Heart right ventricle (tissue), 16 donors: ENCODE results near the gene PPARG. TPM values are rescaled to one million over a fixed set of nuclear protein-coding genes. Genes with fewer than 3 reads are reported as not detected.
"Not testable (repeated sequence)": the region's sequence is repeated elsewhere in the genome, so short reads cannot be mapped to it uniquely, and the experiment has no call there.

Source experiments
- ATAC-seq, 8 donors: fragments of 200-7000 bp; cut with Tn5 transposase; one replicate each; pipeline ENCODE4 v1.9.1; 2020; ENCODE audit warnings: mild to moderate bottlenecking in 8 of 8, moderate library complexity in 8 of 8, moderate number of reproducible peaks in 1 of 8
- DNase-seq, 2 donors: peaks; one replicate each; pipeline ENCODE4 v3.0.0-alpha.2; 2020
- H3K27ac ChIP-seq, 10 donors: fragments of 200-600 bp; sonication (generic) in 2 of 10; one replicate each; pipeline versions ENCODE4 v1.5.0 to v1.8.0; 2020 to 2022; ENCODE audit warnings: mild to moderate bottlenecking in 3 of 10
- H3K27me3 ChIP-seq, 7 donors: fragments of 200-600 bp; one replicate each; pipeline ENCODE4 v1.8.0; 2021 to 2022; ENCODE audit warnings: mild to moderate bottlenecking in 2 of 7
- H3K36me3 ChIP-seq, 9 donors: fragments of 200-600 bp; sonication (generic) in 1 of 9; one replicate each; pipeline versions ENCODE4 v1.5.0 to v1.8.0; 2020 to 2022; ENCODE audit warnings: mild to moderate bottlenecking in 2 of 9
- H3K4me1 ChIP-seq, 9 donors: fragments of 200-600 bp; sonication (generic) in 1 of 9; one replicate each; pipeline versions ENCODE4 v1.5.0 to v1.8.0; 2020 to 2022; ENCODE audit warnings: mild to moderate bottlenecking in 4 of 9
- H3K4me3 ChIP-seq, 10 donors: fragments of 200-600 bp; sonication (generic) in 2 of 10; one replicate each; pipeline versions ENCODE4 v1.5.0 to v1.8.0; 2020 to 2022; ENCODE audit warnings: mild to moderate bottlenecking in 7 of 10, moderate library complexity in 2 of 10
- H3K9me3 ChIP-seq, 11 donors: fragments of 200-600 bp in 10 of 11; sonication (generic) in 2 of 11; one replicate each; pipeline versions ENCODE4 v1.5.0 to v1.8.0; 2013 to 2022; ENCODE audit warnings: mild to moderate bottlenecking in 2 of 11, control low read depth in 1 of 11, moderate library complexity in 1 of 11
- WGBS, 2 donors: extraction: QIAGEN DNeasy Blood & Tissue Kit; methylation state at CpG; one replicate each; pipeline ENCODE4 v1.1.7; 2013; ENCODE audit warnings: inconsistent platforms in 1 of 2; 5-methylcytosine and 5-hydroxymethylcytosine counted together
- intact Hi-C, 10 donors: fragments of 100-400 bp; cut with DNase I; formaldehyde crosslinking; loops; one replicate each; pipeline versions ENCODE4 v1.11.1 to v1.14.2; 2022
- polyA plus RNA-seq, 2 donors: library from polyadenylated mRNA; stranded (reverse); fragments of 200-250 nt; gene quantifications; one replicate each; pipeline ENCODE4 v1.2.3, GENCODE V29; 2013
- total RNA-seq, 10 donors: library from RNA; stranded (reverse); fragmentation: NEBNext Ultra II Directional in 3 of 10; extraction: Animal tissue kit (Norgen Biotek cat#: 25700) in 3 of 10; gene quantifications; one replicate each; pipeline versions ENCODE4 v1.2.1 to v1.2.4, GENCODE V29; 2021 to 2023
- TF ChIP-seq, protein P1 (sequence below), 9 donors: fragments of 200-600 bp; sonication (generic) in 2 of 9; IDR thresholded peaks; one replicate each; pipeline versions ENCODE4 v1.5.0 to v1.8.0; 2021 to 2022; ENCODE audit warnings: antibody characterized with exemption in 9 of 9, mild to moderate bottlenecking in 5 of 9, moderate library complexity in 1 of 9
- donor health status: Arrhythmogenic right ventricular cardiomyopathy.
- donor health status: ischemic (EF 13 %, LVEDD 7.1; RV severe dilation, severe dysfunction).
- donor health status: healthy with polysubstance abuse.
- donor health status: DM: no; HTN: yes; CAD: no.
- donor health status: DM: no; HTN: no; CAD: no.
- donor health status: ischemic (EF 25% LVEDD 6.9; RV normal size, moderate dysfunction).
- donor health status: ischemic (EF 25% LVEDD 5.7; RV mildly dilated, moderate dysfunction).
- donor health status: healthy.
- donor health status: DM: yes; HTN: yes; CAD: no.
- donor health status: Ischemic cardiomyopathy.
- donor health status: ischemic (EF 35%, LVEDD 5.7; RV mildly dilated, moderate dysfunction).
- donor health status: nonischemic (EF 11% LVEDD 7.7; RV severe dilation, severe dysfunction).
- donor health status: DM: yes; HTN: yes; CAD: no.
- donor health status: PGD.
- donor health status: ischemic (EF 29% LVEDD 5.4; RV normal size, mild dysfunction).
- donor health status: nonischemic (EF 23%, LVEDD 6.1; RV moderate dilation, normal function).

Gene PPARG
- total and polyA plus RNA-seq, 12 donors: 10.8 to 31.5 (median 14.6) TPM

DNA sequence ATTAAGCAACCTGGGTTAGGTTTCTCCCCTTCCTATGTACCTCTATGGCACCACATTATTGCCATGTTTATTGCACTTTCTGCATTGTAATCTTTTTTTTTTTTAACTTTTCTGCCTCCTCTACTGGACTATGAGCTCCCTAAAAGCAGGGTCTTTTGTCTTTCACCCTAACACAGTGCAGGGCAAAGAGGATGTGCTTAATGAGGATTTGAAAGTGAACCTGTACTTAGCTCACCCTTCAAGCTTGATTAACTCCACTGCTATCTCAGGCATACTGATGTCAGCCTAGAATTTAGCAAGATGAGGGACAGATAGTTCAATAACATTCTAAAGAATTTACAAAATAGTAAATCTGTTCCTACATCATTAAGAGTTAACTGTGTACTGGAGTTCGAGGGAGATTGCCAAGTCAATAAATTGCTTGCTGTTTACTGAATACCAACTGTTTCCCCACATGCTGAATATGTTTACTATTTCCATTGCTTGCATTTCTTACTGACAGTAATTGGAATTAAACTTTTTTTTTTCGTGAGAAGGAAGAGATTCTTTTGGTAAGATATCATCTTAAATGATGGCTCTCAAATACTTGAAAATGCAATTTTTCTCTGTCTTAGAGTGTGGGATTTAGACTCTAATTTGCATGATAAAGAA lies 15.7 kb upstream of the PPARG start:
- no peaks in the 10 kb centered on the region for H3K36me3 ChIP-seq
- no peak for ATAC-seq
- intact Hi-C loops: loop anchor here in 1 of 10 donors (10.0 kb wide), 1 partner anchor 202 kb away; no protein-coding TSS in a partner anchor
- no peaks in the 10 kb centered on the region for H3K27me3 ChIP-seq
- peaks cover 0 to 12% (median 0%) of the 10 kb centered on the region in 9 donors for H3K4me1 ChIP-seq
- DNase-seq: no peak
- no peak overlapping the region for H3K4me3 ChIP-seq
- WGBS, 2 donors: 72 to 75% methylated on average over 2 of the region's 2 CpGs
- no peaks in the 10 kb centered on the region for H3K9me3 ChIP-seq
- no peak overlapping the region for H3K27ac ChIP-seq
- TF ChIP-seq, protein P1, sequence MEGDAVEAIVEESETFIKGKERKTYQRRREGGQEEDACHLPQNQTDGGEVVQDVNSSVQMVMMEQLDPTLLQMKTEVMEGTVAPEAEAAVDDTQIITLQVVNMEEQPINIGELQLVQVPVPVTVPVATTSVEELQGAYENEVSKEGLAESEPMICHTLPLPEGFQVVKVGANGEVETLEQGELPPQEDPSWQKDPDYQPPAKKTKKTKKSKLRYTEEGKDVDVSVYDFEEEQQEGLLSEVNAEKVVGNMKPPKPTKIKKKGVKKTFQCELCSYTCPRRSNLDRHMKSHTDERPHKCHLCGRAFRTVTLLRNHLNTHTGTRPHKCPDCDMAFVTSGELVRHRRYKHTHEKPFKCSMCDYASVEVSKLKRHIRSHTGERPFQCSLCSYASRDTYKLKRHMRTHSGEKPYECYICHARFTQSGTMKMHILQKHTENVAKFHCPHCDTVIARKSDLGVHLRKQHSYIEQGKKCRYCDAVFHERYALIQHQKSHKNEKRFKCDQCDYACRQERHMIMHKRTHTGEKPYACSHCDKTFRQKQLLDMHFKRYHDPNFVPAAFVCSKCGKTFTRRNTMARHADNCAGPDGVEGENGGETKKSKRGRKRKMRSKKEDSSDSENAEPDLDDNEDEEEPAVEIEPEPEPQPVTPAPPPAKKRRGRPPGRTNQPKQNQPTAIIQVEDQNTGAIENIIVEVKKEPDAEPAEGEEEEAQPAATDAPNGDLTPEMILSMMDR (IDR thresholded peaks at IDR 0.05): no peak

GRCh38 chr3:12275974-12276650 lies 12.8 kb upstream of the PPARG start:
- Histone ChIP-seq H3K27ac (no peak overlapping the region), H3K4me3 (no peak overlapping the region), H3K27me3 (no peaks in the 10 kb centered on the region), H3K9me3 (no peaks in the 10 kb centered on the region), H3K36me3 (no peaks in the 10 kb centered on the region), H3K4me1 (peaks cover 0 to 7% (median 0%) of the 10 kb centered on the region in 9 donors)
- ATAC-seq (no peak), DNase-seq (no peak)
- intact Hi-C loops: loop anchor here in 1 of 10 donors (10.0 kb wide), 1 partner anchor 199 kb away; no protein-coding TSS in a partner anchor
- 71 to 72% methylated on average over 3 of the region's 3 CpGs for WGBS, 2 donors
- TF ChIP-seq, protein P1 (IDR thresholded peaks at IDR 0.05): no peak

GRCh38 chr3:12276827-12277226 lies 12.0 kb upstream of the PPARG start:
- H3K9me3 ChIP-seq, H3K27me3 ChIP-seq, H3K36me3 ChIP-seq, H3K27ac ChIP-seq, H3K4me1 ChIP-seq, ATAC-seq, DNase-seq, H3K4me3 ChIP-seq: not testable (repeated sequence)
- WGBS, 2 donors: 90% methylated on average over 5 of the region's 5 CpGs
- intact Hi-C loops: loop anchor here in 1 of 10 donors (10.0 kb wide), 1 partner anchor 198 kb away; no protein-coding TSS in a partner anchor

DNA sequence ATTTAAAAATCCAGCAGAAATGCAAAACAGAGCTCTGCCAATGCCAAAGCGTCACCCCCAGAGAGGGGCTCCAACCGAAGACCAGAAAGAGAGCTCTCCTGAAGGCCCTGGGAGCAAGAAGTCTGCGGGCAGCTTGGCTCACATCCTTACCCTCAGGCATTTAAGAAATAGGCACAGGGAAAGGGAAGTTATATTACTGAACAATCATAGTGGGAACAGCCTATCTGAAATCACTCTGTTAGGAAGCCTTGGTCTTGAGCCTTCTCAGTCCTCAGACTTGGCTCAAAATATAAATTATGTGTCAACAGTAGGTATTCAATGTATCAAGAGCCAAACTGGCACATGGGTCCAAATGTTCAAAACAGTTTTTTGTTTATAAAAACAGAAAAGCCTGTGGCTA lies 10.3 kb upstream of the PPARG start:
- ATAC-seq (no peak), DNase-seq (no peak)
- intact Hi-C loops: loop anchor here in 1 of 10 donors (10.0 kb wide), 1 partner anchor 196 kb away; no protein-coding TSS in a partner anchor
- Histone ChIP-seq H3K4me3 (no peak overlapping the region), H3K4me1 (peaks cover 0 to 7% (median 0%) of the 10 kb centered on the region in 9 donors), H3K27me3 (no peaks in the 10 kb centered on the region), H3K36me3 (no peaks in the 10 kb centered on the region), H3K27ac (no peak overlapping the region), H3K9me3 (no peaks in the 10 kb centered on the region)
- WGBS, 2 donors: 86 to 87% methylated on average over 3 of the region's 3 CpGs
- TF ChIP-seq, protein P1 (IDR thresholded peaks at IDR 0.05): no peak
